ENCODE data around the gene TMEM186.

GRCh38 chr16:8806272-8806983, 9.0 kb upstream of the TMEM186 start:
- TF ChIP-seq CTCF (IDR thresholded peaks at IDR 0.05) (no peak), EZH2 (IDR thresholded peaks at IDR 0.05; ENCODE audit: borderline replicate concordance, insufficient read depth, low read depth, low read length, poor library complexity, severe bottlenecking) (no peak)

Data from B cell (primary cell).